Activated effector memory CD4-positive, alpha-beta T cell treated with anti-CD3 and anti-CD28 coated beads, Interleukin-2, amount 50 U/mL, for 16 hours (primary cell): ENCODE data around the gene NUAK1.

ENCODE experiments used
- DNase-seq: peaks from one replicate; pipeline ENCODE4 v3.0.0-alpha.2; 2020

The NUAK1 gene

DNA sequence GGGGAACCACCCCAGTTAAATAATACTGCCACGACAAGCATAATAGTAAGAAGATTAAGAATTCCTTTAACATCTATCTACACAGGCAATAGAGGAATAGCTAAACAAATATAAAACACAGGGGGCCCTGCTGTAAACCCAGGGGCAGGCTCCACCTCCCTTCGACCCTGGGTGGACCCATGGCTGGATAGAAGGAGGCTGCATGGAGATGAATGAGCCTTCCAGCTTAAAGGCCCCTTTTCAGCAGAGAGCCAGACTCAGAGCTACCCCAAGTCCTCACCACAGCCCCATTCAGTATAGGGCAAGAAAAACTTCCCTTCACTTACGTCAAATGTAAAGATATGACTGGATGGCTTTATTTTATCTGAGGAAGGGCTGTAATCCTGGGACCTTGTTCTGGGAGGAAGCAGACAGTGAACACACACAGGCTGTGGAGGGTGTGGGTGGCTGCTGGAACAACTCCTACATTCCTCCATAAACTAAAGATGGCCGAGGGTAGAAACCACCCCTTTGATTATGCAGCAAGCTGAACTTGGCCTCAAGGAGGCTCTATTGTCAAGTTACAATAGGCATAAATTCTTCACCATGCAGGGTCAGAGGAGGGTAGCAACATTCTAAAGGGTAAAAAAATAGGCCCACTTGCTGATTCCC, 30.4 kb downstream of the NUAK1 start:
- no peak for DNase-seq

DNA sequence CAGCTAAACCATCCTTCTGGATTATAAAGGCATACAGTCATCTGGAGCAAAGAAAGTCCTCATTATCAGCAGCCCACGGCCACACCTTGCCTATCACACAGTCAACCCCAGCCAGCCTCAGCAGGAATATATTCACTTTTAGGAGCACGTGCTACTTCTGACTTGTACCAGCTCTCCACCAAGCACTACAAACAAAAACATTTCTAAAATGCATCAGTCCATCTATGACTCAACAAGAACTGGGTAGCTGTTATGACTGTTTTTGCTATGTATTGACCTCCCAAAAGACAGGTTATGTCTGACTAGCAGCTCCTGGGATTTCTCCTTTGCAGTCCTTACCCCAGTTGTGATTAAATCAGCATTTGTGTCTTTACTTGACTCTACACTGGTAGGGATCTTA, 31.2 kb downstream of the NUAK1 start:
- DNase-seq: no peak

DNA sequence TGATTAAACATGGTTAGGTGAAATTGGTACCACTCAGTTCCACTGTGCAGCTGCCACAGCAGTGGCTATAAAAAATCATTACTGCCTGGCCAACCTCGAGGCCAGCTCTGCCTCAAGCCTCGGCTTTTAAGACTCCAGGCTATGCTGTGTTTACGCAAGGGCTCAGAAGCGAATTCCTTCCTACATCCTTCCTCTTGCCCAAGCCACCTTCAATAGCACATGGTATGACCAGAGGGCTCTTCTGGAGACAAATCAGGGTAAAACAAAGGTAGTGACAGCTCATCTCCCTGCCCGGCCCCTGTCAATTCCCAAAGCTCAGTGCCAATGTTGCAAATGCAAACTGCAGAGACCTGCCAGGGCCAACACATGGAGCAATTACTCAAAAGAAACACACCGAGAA, 31.9 kb downstream of the NUAK1 start:
- no peak for DNase-seq

DNA sequence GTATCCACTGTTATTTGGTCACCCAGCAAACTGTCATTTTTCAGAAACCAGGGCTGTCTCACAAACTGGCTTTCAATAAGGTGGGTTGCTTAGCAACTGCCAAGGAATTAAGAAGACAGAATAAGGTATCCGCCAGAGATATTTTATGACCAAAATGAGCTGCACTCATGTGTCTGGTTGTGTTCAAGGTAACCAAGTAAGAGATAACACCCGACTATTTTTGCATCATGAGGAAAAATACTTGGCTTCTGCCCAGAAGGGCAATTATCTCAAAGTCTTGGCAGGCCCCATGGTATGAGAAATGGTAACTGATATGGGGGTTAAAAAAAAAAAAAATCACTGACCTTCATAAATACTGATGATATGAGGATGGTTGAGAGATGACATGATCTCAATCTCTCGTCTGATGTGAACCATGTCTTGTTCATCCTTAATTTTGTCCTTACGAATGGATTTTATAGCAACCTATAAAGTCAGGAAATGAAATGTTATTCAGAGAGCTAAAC, 32.6 kb downstream of the NUAK1 start:
- no peak for DNase-seq

DNA sequence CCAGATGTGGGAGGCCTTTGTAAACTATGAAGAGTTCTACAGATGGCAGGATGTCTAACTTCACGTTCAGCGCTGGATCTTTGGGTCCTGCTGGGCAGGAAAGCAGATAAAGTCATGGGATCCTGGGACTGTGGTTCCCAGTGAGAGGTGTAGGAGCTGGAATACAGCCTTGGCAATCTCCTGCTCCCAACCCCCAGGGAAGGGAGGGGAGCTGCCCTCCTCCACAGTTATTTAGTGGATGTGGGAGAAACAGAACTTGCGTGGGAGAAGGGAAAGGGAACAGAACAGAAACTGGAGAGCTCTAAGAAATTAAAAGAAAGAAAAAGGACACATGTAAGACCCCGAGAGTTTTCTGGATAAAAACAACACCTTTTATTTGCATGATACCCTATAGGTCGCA, 37.0 kb downstream of the NUAK1 start:
- DNase-seq: no peak

DNA sequence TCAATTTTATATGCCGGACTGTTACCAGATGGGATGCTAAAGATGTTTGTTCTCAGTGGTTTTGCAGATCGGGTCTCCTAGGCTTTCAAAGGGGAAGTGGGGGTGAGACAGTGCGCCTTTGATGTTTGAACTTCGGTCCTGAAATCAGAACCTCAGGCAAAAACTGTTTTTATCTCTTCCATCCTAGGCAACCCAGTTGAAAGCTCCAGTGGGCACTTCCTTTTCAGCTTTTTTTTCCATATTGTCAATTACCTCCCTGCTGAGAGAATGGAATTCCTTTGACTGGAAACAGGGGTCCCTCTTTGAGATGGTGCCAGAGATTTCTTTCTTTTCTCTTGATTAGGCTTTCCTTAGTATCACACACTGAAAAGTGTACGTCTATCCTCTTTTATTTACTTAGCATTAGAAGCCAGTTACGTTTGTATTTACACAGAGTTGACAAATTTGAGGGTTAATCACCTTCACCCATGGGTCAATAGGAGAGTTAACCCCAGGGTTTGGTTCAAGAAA, 40.0 kb downstream of the NUAK1 start:
- DNase-seq: no peak

DNA sequence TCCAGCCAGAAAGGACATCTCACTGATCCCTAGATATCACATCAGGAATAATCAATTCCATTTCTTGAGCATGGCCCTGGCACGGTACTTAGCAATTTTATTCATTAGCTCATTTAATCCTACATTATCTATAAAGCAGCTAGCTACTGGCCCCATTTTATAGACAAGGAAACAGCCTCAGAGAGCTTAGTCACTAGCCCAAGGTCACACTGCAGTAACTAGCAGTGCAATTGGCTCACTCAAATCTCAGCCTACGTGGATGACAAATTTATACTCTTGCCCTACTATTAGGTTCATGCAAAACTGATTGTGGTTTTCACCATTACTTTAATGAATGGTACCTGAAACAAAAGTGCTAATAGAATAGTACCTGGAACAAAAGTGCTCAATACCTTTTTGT, 41.7 kb downstream of the NUAK1 start:
- no peak for DNase-seq

DNA sequence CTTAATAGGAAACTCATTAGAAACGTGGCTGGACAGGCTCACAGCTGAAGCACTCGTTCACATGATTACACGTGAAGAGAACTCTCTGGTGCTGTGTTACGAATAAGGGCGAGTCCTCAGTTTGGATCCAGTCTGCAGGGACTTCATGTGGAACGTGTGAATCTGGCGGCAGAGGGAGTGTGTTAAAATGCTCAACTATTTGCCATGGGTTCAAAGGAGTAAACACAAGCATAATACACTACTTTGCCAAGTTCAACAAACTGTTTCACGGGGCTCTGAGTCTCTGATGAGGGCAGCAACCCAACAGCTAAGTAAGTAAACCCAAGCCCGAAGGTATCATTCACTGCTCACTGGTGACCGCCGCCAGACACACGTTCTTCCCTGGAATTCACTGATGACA, 42.4 kb downstream of the NUAK1 start:
- no peak for DNase-seq

DNA sequence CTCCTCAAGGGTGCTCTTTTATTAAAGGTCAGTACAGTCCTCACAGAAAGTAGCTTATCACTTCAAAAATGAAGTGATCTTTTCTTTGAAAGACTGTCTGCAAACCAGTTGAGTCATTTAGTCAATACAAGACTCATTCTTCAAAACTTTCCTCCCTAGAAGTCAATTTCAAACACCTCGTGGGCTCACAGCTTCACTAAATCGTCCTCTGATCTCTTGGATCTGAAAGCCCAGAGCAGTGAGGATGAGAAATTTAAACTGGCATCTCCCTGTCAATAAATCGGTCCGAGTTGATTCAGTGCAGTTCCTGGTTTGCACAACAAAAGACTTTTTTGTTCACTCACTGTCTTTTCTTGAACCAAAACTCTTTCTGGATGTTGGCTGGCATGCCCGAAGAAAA, 44.5 kb downstream of the NUAK1 start:
- DNase-seq: no peak

DNA sequence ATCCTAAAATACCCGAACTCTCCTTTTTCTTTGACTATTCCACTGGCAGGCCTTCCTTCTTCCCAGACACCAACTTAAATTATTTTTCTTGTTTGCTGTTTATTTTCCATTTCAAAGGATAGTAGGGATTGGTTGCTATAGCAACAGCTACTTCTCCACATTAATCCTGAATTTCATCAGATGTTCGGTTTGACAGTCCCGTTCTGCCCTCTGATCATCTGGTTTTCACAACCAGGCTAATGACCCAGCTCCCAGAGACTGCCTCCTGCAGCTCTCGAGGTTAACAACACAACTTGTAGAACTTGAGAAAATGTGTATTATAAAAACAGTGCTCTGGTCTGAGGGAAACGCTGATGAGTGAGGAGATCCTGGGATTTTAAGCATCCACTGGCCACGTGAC, 45.5 kb downstream of the NUAK1 start:
- no peak for DNase-seq

DNA sequence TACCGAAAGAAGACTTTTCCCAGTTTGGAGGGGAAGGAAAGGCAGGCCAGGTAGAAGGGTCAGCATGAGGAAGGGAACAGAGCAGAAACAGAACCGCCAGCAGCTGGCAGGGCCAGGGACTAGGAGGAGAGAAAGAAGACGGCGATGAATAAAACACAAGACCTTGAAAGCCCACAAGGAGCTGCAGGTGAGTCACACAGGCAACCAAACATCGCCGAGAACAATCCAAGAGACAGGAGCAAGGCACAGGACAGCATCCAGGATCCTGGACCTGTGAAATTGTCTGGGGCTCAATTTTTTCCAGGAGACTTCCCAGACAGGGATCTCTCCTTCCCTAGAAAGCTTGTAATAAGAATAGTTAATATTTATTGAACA, 47.3 kb downstream of the NUAK1 start:
- DNase-seq: no peak

DNA sequence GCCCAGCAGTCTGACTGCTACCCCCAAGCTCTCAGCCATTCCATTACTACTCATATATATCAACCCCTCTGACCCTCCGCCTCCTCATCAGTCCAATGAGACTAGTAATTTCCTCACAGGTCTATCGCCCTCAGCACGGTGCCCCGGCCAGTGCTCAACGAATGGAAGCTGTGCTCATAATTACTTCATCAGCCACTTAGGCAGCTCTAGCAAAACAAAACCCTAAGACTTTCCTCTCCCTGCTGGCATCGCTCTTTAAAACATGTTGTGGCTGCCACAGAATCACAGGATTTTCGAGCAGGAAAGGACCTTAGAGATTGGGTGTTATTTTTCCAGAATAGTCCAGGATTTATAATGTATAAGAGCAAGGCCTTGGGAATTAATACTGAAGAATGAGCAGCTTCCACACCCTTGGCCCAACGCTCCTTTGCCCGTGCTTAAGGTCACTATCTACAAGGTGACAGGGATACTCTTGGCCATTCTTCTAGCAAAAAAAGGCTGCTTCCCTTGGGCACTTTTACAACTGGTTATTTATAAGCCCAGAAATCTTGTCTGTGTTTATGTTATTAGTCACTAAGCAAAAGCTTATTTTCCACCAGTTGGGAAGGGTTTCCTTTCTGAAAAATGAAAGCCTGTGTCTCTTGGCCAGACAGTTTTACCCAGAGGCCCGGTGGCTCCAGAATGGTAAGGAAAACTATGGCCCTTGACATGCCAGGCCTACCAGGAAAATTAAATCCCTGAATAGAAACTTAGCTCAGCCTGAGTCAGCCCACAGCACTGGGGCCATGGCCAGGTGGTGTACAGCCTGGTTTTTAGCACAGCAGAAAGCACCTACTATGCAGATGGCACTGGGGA, 47.9 kb downstream of the NUAK1 start:
- no peak for DNase-seq

DNA sequence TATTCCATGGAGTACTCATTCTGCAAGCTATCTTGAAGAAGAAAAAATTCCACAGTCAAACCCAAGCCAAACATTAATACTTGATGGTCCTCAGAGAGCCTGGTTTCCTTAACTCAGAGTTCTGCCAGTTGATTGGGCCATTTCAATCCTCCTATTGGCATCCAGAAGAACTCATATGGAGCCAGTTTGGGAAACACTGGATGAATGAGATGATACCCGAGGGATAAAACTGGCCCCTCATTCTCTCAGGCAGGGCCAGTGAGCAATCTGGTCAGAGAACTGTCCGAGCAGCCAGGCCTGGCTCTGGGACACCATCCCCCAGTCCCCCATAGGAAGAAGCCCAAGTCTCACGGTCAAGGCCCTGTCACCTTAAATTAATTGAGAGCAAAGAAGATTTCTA, 48.8 kb downstream of the NUAK1 start:
- no peak for DNase-seq

DNA sequence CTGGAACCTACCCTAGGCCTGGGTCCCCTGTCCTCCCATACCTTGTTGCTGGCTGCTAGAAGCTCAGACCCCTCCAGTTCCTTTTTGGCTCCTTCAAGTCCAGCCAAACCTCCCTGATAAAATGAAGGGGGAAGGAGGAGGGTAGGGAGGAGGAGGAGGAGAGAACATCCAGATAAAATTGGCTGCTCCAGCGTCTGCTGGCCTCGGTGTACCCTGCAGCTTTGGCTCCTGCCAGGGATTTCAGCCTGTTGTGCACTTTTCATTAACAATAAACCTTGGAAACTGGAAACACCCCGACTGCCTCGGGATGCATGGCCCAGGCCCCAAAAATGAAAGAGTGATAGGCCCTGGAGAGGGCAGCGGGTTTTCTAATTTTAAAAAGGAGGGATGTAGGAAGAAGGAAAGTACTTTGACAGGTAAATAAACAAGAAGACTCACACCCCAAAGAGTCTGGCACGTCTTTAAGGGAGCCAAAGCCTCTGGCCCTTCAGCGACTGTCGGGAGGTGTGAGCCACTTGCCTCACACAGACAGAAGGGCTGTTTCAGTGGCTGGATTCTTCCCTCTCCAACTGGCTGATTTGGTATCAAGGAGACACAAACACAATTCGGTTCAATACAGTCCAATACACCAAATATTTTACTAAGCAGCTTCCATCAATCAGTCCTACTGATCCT, 49.8 kb downstream of the NUAK1 start:
- no peak for DNase-seq

DNA sequence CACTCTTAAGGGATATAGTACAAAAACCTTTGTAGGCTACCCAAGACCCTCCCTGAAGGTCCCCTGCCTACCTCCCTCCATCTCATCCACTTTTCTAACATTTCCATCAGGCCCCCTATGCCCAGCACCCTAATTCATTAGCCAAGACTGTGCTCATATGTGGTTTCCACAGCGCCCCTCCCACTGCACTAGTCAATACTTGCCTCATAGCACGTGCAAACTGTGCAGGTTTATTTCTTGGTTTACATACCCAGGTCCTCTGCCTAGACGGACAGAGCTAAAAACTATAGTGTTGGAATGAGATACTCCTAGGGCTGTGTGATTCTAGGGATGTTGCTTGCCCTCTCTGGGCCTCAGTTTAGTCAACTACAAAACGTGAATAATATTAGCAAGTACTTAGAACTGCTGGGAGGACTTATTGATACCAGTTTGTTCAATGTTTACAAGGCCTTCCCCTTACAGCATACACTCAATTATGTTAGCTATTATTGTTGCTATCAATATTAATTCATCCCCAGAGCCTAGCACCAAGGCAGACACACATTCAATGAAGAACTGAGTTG, 50.4 kb downstream of the NUAK1 start:
- DNase-seq: no peak

DNA sequence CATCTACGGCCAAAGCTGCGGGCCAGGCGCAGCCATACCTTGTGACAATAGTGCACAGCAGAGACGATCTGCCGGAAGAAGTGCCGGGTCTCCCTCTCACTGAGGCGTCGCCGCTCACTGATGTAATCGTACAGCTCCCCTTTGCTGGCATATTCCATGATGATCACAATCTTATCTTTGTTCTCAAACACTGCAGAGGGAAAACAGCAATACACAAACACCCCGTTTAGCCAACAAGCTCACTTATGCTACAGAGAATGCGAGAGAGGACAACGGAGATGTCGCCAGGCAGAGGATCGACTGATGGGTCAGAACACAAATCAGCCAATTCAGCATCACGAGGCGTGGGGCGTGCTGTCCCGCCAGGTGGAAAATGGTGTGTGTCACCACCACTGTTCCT, 52.1 kb downstream of the NUAK1 start:
- no peak for DNase-seq

DNA sequence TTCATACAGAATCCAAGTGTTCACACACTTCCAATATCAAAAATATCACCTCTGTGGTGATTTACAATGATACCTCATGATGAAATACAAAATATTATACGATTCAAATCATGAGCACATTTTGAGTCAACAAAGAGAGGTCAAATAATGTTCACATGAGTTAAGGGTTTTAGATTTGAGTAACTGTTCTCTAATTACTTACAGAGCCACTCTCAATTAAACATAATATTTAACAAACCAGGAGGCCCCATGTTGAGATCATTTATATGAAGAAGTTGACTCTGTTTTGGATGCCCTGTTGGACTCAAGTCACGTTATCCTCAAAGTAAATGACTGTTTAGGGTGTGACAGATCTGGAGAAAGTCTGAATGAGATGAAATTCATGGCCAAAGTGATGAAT, 53.5 kb downstream of the NUAK1 start:
- no peak for DNase-seq

DNA sequence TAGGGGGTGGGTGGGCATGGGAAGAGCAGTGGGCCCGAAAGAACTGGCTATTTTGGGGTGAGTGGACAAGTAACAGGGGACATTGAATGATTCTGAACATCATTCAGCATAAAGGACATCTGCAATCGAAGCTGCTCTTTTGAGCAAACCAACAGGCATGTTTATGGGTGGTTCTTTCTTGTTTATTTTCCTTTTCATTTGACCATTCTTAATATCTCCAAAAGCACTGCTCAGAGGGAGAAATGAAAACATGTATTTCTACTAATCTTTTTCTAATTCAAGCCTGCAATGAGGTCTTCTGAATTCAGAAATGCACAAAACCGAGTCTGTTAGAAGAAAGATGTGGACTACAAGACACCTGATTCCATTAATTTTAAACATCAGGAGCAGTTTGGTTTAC, 54.0 kb downstream of the NUAK1 start:
- no peak for DNase-seq

DNA sequence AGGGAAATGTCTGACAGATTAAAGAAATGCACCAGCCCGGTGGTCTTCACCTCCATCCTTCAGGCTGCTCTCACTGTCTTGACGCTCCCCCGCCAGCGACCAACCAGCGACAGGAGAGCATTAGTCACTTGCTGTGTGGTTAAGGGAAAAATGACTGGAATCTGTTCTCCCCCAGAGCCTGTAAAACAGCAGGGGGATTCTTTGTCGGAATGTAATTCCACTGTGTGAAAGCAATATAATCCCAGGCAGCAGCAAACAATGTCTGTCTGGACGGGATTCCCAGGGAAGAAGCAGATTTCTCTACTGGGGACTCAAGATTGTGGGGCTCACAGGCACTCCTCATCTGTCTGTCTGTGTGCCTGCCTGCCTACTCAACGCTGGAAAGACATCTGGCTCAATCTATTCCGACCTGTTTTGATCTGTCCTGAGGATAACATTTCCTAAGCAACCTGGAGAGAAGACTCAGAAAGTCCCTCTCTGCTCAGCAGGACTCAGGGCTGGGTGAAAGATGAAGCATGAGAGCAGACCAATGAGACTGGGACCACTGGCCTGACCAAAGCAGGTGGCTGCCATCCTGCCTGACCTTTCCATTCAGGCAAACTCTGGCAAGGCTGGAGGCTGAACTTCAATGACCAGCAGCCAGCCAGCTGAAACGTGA, 54.6 kb downstream of the NUAK1 start:
- no peak for DNase-seq

DNA sequence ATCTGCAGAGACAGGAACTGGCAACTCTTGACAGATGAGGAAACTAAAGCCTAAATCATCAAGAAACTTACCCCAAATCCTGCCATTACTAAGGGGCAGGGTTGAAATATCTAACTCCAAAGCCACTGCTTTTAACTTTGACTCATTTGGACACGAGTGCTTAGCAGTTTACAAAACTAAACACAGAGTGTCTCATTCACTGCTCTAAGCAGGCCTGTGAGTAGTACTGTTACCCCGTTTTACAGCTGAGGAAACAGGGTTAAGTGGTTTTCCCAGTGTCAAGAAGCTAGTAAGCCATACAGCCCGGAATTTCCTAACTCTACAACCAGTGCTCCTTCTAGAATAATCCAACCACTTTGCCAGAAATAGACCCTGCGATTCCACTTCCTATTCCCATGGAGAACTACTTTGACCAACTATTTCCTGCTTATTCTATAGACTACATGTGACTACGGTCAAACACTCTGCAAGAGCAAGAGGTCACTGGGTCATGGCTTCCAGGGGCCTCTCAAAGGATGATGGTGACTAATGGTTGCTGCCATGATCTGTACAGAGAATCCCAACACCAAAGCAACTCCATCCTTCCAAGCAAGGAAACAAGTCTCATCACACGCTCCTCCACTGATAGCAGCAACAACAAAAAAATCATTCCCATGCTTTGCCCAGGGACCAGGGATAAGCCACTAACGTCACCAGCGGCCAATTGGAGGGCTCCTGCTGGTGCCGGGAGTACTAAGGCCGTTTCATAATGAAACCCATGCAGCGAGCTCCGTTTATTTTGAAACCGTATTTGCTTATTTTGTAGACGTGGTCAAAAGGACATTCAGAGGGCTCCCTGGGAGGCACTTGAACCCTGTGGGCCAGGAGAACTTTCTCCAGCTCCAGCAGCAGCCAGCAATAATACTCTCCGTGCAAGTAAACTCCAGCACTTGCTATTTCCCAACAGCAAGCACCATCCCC, 56.3 kb downstream of the NUAK1 start:
- no peak for DNase-seq

DNA sequence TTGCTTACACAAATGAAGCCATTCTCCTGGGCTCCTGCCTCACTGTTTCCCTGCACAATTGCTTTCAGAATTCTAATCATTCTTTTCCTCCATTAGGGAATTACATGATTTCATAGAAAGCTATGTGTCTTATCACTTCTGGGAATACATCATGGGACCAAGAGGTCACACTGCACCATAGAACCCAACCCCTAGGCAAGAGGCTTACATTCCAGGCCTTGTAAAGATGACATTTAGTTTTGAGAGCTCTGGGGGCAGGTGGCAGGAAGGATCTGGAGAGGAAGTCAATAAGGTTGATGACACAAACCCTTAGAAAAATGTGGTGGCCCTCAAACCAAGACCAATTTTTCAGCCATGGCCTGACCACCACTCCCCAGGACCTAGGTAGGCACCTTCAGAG, 57.1 kb downstream of the NUAK1 start:
- DNase-seq: no peak

DNA sequence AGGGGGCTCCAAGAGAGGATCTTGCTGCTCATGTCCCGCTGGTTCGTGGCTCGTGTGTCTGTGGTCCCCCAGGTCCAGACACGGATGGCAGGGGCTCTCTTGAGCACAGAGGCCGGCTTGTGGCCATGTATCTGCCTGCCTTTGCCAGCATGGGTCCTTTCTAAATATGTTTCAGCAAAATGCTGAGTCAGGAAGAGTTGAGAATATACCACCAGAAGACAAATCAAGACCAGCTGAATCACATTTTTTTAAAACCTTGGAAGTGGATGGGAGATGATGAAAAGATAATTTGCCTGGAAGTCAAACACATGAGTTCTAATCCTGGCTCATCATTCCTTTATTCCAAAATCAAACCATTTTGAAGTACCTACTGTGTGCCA, 58.0 kb downstream of the NUAK1 start:
- no peak for DNase-seq
